K562 (cell line): ENCODE measurements around the gene PRDM8. TPM values are rescaled to one million over a fixed set of nuclear protein-coding genes. Genes with fewer than 3 reads are reported as not detected.
A peak's percentile ranks its signal among the peaks of the same experiment; 100 is the strongest.

Experiments used
- ATAC-seq: fragments of 200-7000 bp; cut with Tn5 transposase; 3 replicates; pipeline ENCODE4 v1.9.1; 2020; ENCODE audit warnings: moderate library complexity
- BruUV-seq: library from RNA; stranded (reverse); fragments of 400-500 nt; replicated peaks from 2 replicates; lab custom pipeline; 2021; lab: Mats Ljungman, UMichigan
- CTCF ChIA-PET: fragments of 300-600 bp; formaldehyde crosslinking; extraction: SDS; loops from one replicate; lab custom pipeline; 2021; ENCODE audit warnings: low intra/inter-chr PET ratio; lab: Yijun Ruan, JAX
- POLR2A ChIA-PET: fragments of 300-600, 350-650 bp; sonication (Branson Sonifier 250); formaldehyde crosslinking; extraction: SDS; loops from one replicate; lab custom pipeline; 2021; ENCODE audit warnings: antibody characterized with exemption, inconsistent platforms; lab: Yijun Ruan, JAX
- DNase-seq, 4 experiments: peaks; one replicate each; pipeline versions ENCODE4 v3.0.0 to v3.0.0-alpha.2; 2011 to 2018; ENCODE audit warnings: low spot score in 3 of 4, mixed read lengths in 3 of 4; ENCODE audit errors: extremely low read depth in 1 of 4
- FAIRE-seq: peaks from 2 replicates; lab custom pipeline; 2011; peaks lifted over from hg19 to GRCh38; lab: Jason Lieb, UNC
- H2AFZ ChIP-seq: 2 replicates; pipeline ENCODE4 v1.6.0; 2011; ENCODE audit warnings: low read depth, low read length, control low read depth, inconsistent platforms
- H3K27ac ChIP-seq: fragments of 200-600 bp; 3 replicates; pipeline ENCODE4 v1.8.0; 2011; ENCODE audit warnings: low read depth, mild to moderate bottlenecking, control low read depth, inconsistent platforms, low read length, moderate library complexity, mixed read lengths; ENCODE audit errors: extremely low read depth
- H3K27me3 ChIP-seq, 2 experiments: fragments of 300-600 bp in 1 of 2; 2 replicates in 1 of 2; 3 replicates in 1 of 2; pipeline versions ENCODE4 v1.6.0 to v1.8.0; 2011; ENCODE audit warnings: inconsistent platforms in 2 of 2, low read length in 2 of 2, mild to moderate bottlenecking in 1 of 2, mixed read lengths in 1 of 2, moderate library complexity in 1 of 2; ENCODE audit not compliant: control insufficient read depth in 2 of 2, insufficient read depth in 2 of 2
- H3K36me3 ChIP-seq: fragments of 300-600 bp; 3 replicates; pipeline ENCODE4 v1.8.0; 2011; ENCODE audit warnings: mild to moderate bottlenecking, low read length, inconsistent platforms; ENCODE audit not compliant: control insufficient read depth, insufficient read depth
- H3K4me1 ChIP-seq, 2 experiments: fragments of 200-600 bp in 1 of 2; replicated peaks in 1 of 2; 2 replicates in 1 of 2; 3 replicates in 1 of 2; pipeline versions ENCODE4 v1.5.1 to v1.8.0; 2011; ENCODE audit warnings: inconsistent platforms in 2 of 2, low read length in 2 of 2, mild to moderate bottlenecking in 1 of 2, mixed read lengths in 1 of 2, moderate library complexity in 1 of 2; ENCODE audit not compliant: control insufficient read depth in 2 of 2, insufficient read depth in 2 of 2
- H3K4me2 ChIP-seq: 2 replicates; pipeline ENCODE4 v1.6.1; 2011; ENCODE audit warnings: low read length, control low read depth, inconsistent platforms, mixed read lengths; ENCODE audit not compliant: insufficient read depth
- H3K4me3 ChIP-seq: fragments of 200-600 bp; sonication (generic), shearing (Covaris generic); 2 replicates; pipeline ENCODE4 v1.5.1; 2016; ENCODE audit warnings: control low read depth, inconsistent platforms
- H3K79me2 ChIP-seq: fragments of 200-600 bp; 3 replicates; pipeline ENCODE4 v1.8.0; 2011; ENCODE audit warnings: low read length, inconsistent platforms; ENCODE audit not compliant: control insufficient read depth, insufficient read depth
- H3K9ac ChIP-seq, 2 experiments: 2 replicates each; pipeline versions ENCODE4 v1.6.0 to v1.6.1; 2011; ENCODE audit warnings: low read depth in 2 of 2, low read length in 2 of 2, control low read depth in 1 of 2, inconsistent platforms in 1 of 2, mild to moderate bottlenecking in 1 of 2, mixed read lengths in 1 of 2; ENCODE audit not compliant: insufficient read depth in 1 of 2
- H3K9me1 ChIP-seq: one replicate; pipeline ENCODE4 v1.6.0; 2011; ENCODE audit warnings: inconsistent platforms, mild to moderate bottlenecking, low read length, moderate library complexity; ENCODE audit not compliant: control insufficient read depth, insufficient read depth
- H3K9me3 ChIP-seq: replicated peaks from 2 replicates; pipeline ENCODE4 v1.5.1; 2011; ENCODE audit warnings: low read depth, low read length, inconsistent platforms; ENCODE audit not compliant: control insufficient read depth, insufficient read depth
- H4K20me1 ChIP-seq: replicated peaks from 2 replicates; pipeline ENCODE4 v1.6.1; 2011; ENCODE audit warnings: low read length, inconsistent platforms, mixed read lengths; ENCODE audit not compliant: control insufficient read depth, insufficient read depth
- KDM4B ChIP-seq, 2 experiments: fragments of 450-650 bp in 1 of 2; sonication (generic) in 1 of 2; IDR thresholded peaks; 2 replicates each; pipeline ENCODE4 v1.6.1; 2016 to 2017; ENCODE audit warnings: borderline replicate concordance in 2 of 2, antibody characterized with exemption in 1 of 2, low read depth in 1 of 2, mild to moderate bottlenecking in 1 of 2
- ZBTB33 ChIP-seq: sonication (generic); formaldehyde crosslinking; IDR thresholded peaks from 2 replicates; pipeline ENCODE4 v1.8.1; 2023; ENCODE audit warnings: mild to moderate bottlenecking, missing genetic modification reagents
- WGBS: fragments of 100-300 bp; shearing (Covaris generic); methylation state at CpG from one replicate; pipeline ENCODE4 v1.1.6; 2016; ENCODE audit warnings: low coverage, mixed read lengths; ENCODE audit not compliant: insufficient coverage; ENCODE audit errors: missing lambda C conversion rate; 5-methylcytosine and 5-hydroxymethylcytosine counted together
- in situ Hi-C: fragments of 300-500 bp; cut with MboI; formaldehyde crosslinking; loops from 4 replicates; pipeline ENCODE4 v1.15.0; 2018; ENCODE audit warnings: inconsistent platforms, mixed read lengths
- intact Hi-C: fragments of 100-400 bp; cut with micrococcal nuclease; formaldehyde crosslinking; loops from 2 replicates; pipeline ENCODE4 v1.14.2; 2022
- polyA plus RNA-seq, 8 experiments: library from polyadenylated mRNA; depleted of rRNA in 4 of 8; stranded (reverse) in 5 of 8; unstranded in 3 of 8; fragments of >200 nt; fragmentation: Nextera tagmentation in 2 of 8; fragmentation: Illumina TruSeq in 1 of 8; extraction: Ambion mirVana in 2 of 8; extraction: Trizol in 1 of 8; gene quantifications; 2 replicates each; pipeline versions ENCODE4 v1.2.1 to v1.2.3, GENCODE V29; 2011 to 2014; ENCODE audit warnings: inconsistent platforms in 1 of 8, missing spikeins in 1 of 8
- total RNA-seq, 7 experiments: library from RNA; depleted of rRNA in 6 of 7; stranded (reverse); fragments of >200 nt in 6 of 7; fragmentation: Illumina TruSeq in 2 of 7; extraction: Trizol in 2 of 7; gene quantifications; 2 replicates each; pipeline versions ENCODE4 v1.2.1 to v1.2.3, GENCODE V29; 2011 to 2021; ENCODE audit warnings: low replicate concordance in 1 of 7

Gene PRDM8
- total and polyA plus RNA-seq, 9 of the 15 experiments (the other 6 are each of a cell fraction or from before 2014, with no cell fraction given) = 0.40 TPM; not detected in 8

- Histone ChIP-seq H2AFZ (no peak overlapping the region), H3K4me1 (peaks cover 6 to 15% of the 10 kb centered on the region in 2 experiments; a peak in 4 of 5 replicates), H3K27me3 (no peaks in the 10 kb centered on the region; a peak in 1 of 5 replicates), H3K79me2 (no peaks in the 10 kb centered on the region), H3K36me3 (no peaks in the 10 kb centered on the region), H3K9ac (no peak overlapping the region), H3K4me2 (no peak overlapping the region), H3K4me3 (no peak overlapping the region), H4K20me1 (no peaks in the 10 kb centered on the region), H3K9me3 (peaks cover 8% of the 10 kb centered on the region), H3K27ac (no peak overlapping the region; the same call in 2 of the 3 replicates), H3K9me1 (no peaks in the 10 kb centered on the region)
- no peak for ATAC-seq
- in situ Hi-C loops = no loop called here
- TF ChIP-seq KDM4B (IDR thresholded peaks at IDR 0.05; ENCODE audit: borderline replicate concordance in 2 of 2, low read depth in 1 of 2) (no peak), ZBTB33 (CRISPR knock-in tag) (peak; percentile 86)
- 98% methylated on average over 9 of the region's 10 CpGs for WGBS
- intact Hi-C loops = no loop called here
- ChIA-PET CTCF (no interaction called here), POLR2A (no interaction called here)
- BruUV-seq = no TSS peak
- FAIRE-seq = no peak
- no peak for DNase-seq
Observed at GRCh38 chr4:80207664-80208063, 10.4 kb downstream of the PRDM8 start.
